IMR-90 (cell line): ENCODE results near the gene ZDHHC24. TPM values are rescaled to one million over a fixed set of nuclear protein-coding genes. Genes with fewer than 3 reads are reported as not detected.
A peak's percentile ranks its signal among the peaks of the same experiment; 100 is the strongest.

ENCODE experiments used
- ATAC-seq: fragments of 200-7000 bp; cut with Tn5 transposase; 2 replicates; pipeline ENCODE4 v1.9.1; 2020; ENCODE audit warnings: low read depth, mild to moderate bottlenecking, moderate library complexity
- BruUV-seq: library from RNA; stranded (reverse); fragments of 400-500 nt; replicated peaks from 2 replicates; lab custom pipeline; 2021; lab: Mats Ljungman, UMichigan
- CTCF ChIA-PET: fragments of 300-600 bp; formaldehyde crosslinking; extraction: SDS; loops from one replicate; lab custom pipeline; 2021; ENCODE audit warnings: antibody characterized with exemption; lab: Yijun Ruan, JAX
- POLR2A ChIA-PET: fragments of 300-600 bp; sonication (Branson Sonifier 250); formaldehyde crosslinking; loops from one replicate; lab custom pipeline; 2022; ENCODE audit warnings: antibody characterized with exemption; ENCODE audit not compliant: unreplicated experiment; lab: Charles Lee
- DNase-seq: peaks from one replicate; pipeline ENCODE4 v3.0.0; 2013
- H2AFZ ChIP-seq: replicated peaks from 2 replicates; pipeline ENCODE3; 2013; ENCODE audit warnings: low read length, mild to moderate bottlenecking; ENCODE audit not compliant: poor library complexity
- H2AK5ac ChIP-seq: 2 replicates; pipeline ENCODE4 v1.6.1; 2013; ENCODE audit warnings: low read depth, low read length, inconsistent platforms
- H2AK9ac ChIP-seq: replicated peaks from 2 replicates; pipeline ENCODE3; 2013; ENCODE audit warnings: mild to moderate bottlenecking, low read depth, low read length, moderate library complexity; ENCODE audit not compliant: poor library complexity
- H2BK120ac ChIP-seq: 2 replicates; pipeline ENCODE4 v1.6.1; 2013; ENCODE audit warnings: low read depth, low read length, inconsistent platforms
- H2BK15ac ChIP-seq: 3 replicates; pipeline ENCODE4 v1.6.1; 2013; ENCODE audit warnings: low read depth, low read length, inconsistent platforms
- H2BK20ac ChIP-seq: 2 replicates; pipeline ENCODE4 v1.6.1; 2013; ENCODE audit warnings: low read depth, mild to moderate bottlenecking, inconsistent platforms, low read length, moderate library complexity
- H2BK5ac ChIP-seq: 2 replicates; pipeline ENCODE4 v1.6.1; 2013; ENCODE audit warnings: mild to moderate bottlenecking, low read depth, low read length, inconsistent platforms; ENCODE audit not compliant: poor library complexity, severe bottlenecking
- H3K14ac ChIP-seq: replicated peaks from 2 replicates; pipeline ENCODE4 v1.6.1; 2013; ENCODE audit warnings: low read depth, low read length, inconsistent platforms
- H3K18ac ChIP-seq: 2 replicates; pipeline ENCODE4 v1.6.1; 2013; ENCODE audit warnings: low read depth, low read length, control low read depth
- H3K23ac ChIP-seq: 2 replicates; pipeline ENCODE4 v1.6.1; 2013; ENCODE audit warnings: low read depth, low read length, inconsistent platforms
- H3K27ac ChIP-seq: 2 replicates; pipeline ENCODE4 v1.5.1; 2013; ENCODE audit warnings: mild to moderate bottlenecking, control low read depth, low read length; ENCODE audit not compliant: insufficient read depth
- H3K27me3 ChIP-seq: 2 replicates; pipeline ENCODE4 v1.6.1; 2013; ENCODE audit warnings: low read length; ENCODE audit not compliant: control insufficient read depth, insufficient read depth
- H3K36me3 ChIP-seq: 2 replicates; pipeline ENCODE4 v1.6.1; 2013; ENCODE audit warnings: low read length, mixed read lengths; ENCODE audit not compliant: control insufficient read depth, insufficient read depth
- H3K4ac ChIP-seq: 2 replicates; pipeline ENCODE4 v1.6.1; 2013; ENCODE audit warnings: low read depth, low read length, inconsistent platforms
- H3K4me1 ChIP-seq: 2 replicates; pipeline ENCODE4 v1.6.1; 2013; ENCODE audit warnings: low read length, mixed read lengths; ENCODE audit not compliant: control insufficient read depth, insufficient read depth
- H3K4me2 ChIP-seq: 2 replicates; pipeline ENCODE4 v1.6.1; 2013; ENCODE audit warnings: low read depth, mild to moderate bottlenecking, control low read depth, low read length, moderate library complexity
- H3K4me3 ChIP-seq: 2 replicates; pipeline ENCODE4 v1.5.1; 2013; ENCODE audit warnings: low read depth, mild to moderate bottlenecking, control low read depth, low read length, moderate library complexity; ENCODE audit not compliant: insufficient read depth
- H3K56ac ChIP-seq: 2 replicates; pipeline ENCODE4 v1.6.1; 2013; ENCODE audit warnings: low read length, inconsistent platforms; ENCODE audit not compliant: insufficient read depth; ENCODE audit errors: extremely low read depth
- H3K79me1 ChIP-seq, 2 experiments: 2 replicates each; pipeline ENCODE4 v1.6.1; 2013; ENCODE audit warnings: low read length in 2 of 2, inconsistent platforms in 1 of 2, low read depth in 1 of 2
- H3K9ac ChIP-seq: 2 replicates; pipeline ENCODE4 v1.6.1; 2013; ENCODE audit warnings: low read depth, low read length, control low read depth
- H3K9me1 ChIP-seq: 2 replicates; pipeline ENCODE4 v1.6.1; 2013; ENCODE audit warnings: low read length, inconsistent platforms; ENCODE audit not compliant: insufficient read depth
- H3K9me3 ChIP-seq: 2 replicates; pipeline ENCODE4 v1.6.1; 2013; ENCODE audit warnings: low read length; ENCODE audit not compliant: control insufficient read depth, insufficient read depth
- H4K20me1 ChIP-seq: 2 replicates; pipeline ENCODE4 v1.6.1; 2013; ENCODE audit warnings: low read length, inconsistent platforms; ENCODE audit not compliant: insufficient read depth
- H4K5ac ChIP-seq: 2 replicates; pipeline ENCODE4 v1.6.1; 2013; ENCODE audit warnings: mild to moderate bottlenecking, low read depth, low read length, control low read depth
- H4K8ac ChIP-seq, 2 experiments: 2 replicates each; pipeline ENCODE4 v1.6.1; 2013; ENCODE audit warnings: low read depth in 2 of 2, low read length in 2 of 2, control low read depth in 1 of 2, inconsistent platforms in 1 of 2
- H4K91ac ChIP-seq: 2 replicates; pipeline ENCODE4 v1.6.1; 2013; ENCODE audit warnings: low read depth, low read length, inconsistent platforms; ENCODE audit not compliant: insufficient read depth
- BHLHE40 ChIP-seq: fragments of 150-350 bp; IDR thresholded peaks from 2 replicates; pipeline ENCODE4 v1.6.1; 2016; ENCODE audit warnings: mild to moderate bottlenecking, low read depth, low read length
- CEBPB ChIP-seq: IDR thresholded peaks from 2 replicates; pipeline ENCODE4 v1.6.1; 2012; ENCODE audit warnings: low read depth, low read length, improper control_type of control experiment
- CHD1 ChIP-seq: IDR thresholded peaks from 2 replicates; pipeline ENCODE4 v1.6.1; 2012; ENCODE audit warnings: low read depth, low read length, improper control_type of control experiment
- FOS ChIP-seq: fragments of 150-350 bp; IDR thresholded peaks from 2 replicates; pipeline ENCODE4 v1.6.1; 2016; ENCODE audit warnings: low read depth, low read length
- MAFK ChIP-seq: IDR thresholded peaks from 2 replicates; pipeline ENCODE4 v1.6.1; 2012; ENCODE audit warnings: low read depth, low read length, improper control_type of control experiment
- MAZ ChIP-seq: IDR thresholded peaks from 2 replicates; pipeline ENCODE4 v1.6.1; 2012; ENCODE audit warnings: low read depth, mild to moderate bottlenecking, low read length, improper control_type of control experiment, moderate library complexity, borderline replicate concordance
- MXI1 ChIP-seq: IDR thresholded peaks from 2 replicates; pipeline ENCODE4 v1.6.1; 2012; ENCODE audit warnings: low read depth, mild to moderate bottlenecking, low read length, moderate library complexity, borderline replicate concordance
- NFE2L2 ChIP-seq: fragments of 150-350 bp; IDR thresholded peaks from 2 replicates; pipeline ENCODE4 v1.6.1; 2016; ENCODE audit warnings: low read depth, mild to moderate bottlenecking, low read length
- POLR2A ChIP-seq: IDR thresholded peaks from 2 replicates; pipeline ENCODE4 v1.6.1; 2012; ENCODE audit warnings: mild to moderate bottlenecking, low read depth, low read length
- RAD21 ChIP-seq: IDR thresholded peaks from 2 replicates; pipeline ENCODE4 v1.6.1; 2012; ENCODE audit warnings: low read length, improper control_type of control experiment
- RCOR1 ChIP-seq: IDR thresholded peaks from 2 replicates; pipeline ENCODE4 v1.6.1; 2012; ENCODE audit warnings: mild to moderate bottlenecking, low read length, improper control_type of control experiment; ENCODE audit not compliant: insufficient replicate concordance
- RFX5 ChIP-seq: IDR thresholded peaks from 2 replicates; pipeline ENCODE4 v1.8.0; 2012; ENCODE audit warnings: low read depth, mild to moderate bottlenecking, low read length, moderate library complexity
- SMC3 ChIP-seq: fragments of 150-350 bp; IDR thresholded peaks from 2 replicates; pipeline ENCODE4 v1.6.1; 2016; ENCODE audit warnings: low read depth, mild to moderate bottlenecking, antibody characterized with exemption, low read length, moderate library complexity
- WGBS, 2 experiments: methylation state at CpG; one replicate each; pipeline versions ENCODE4 v1.1.5 to v1.1.7; 2013; ENCODE audit warnings: missing lambda C conversion rate in 2 of 2; ENCODE audit not compliant: insufficient read length in 1 of 2; ENCODE audit errors: extremely low coverage in 2 of 2; 5-methylcytosine and 5-hydroxymethylcytosine counted together
- dilution Hi-C: fragments of 300-500 bp; cut with HindIII; formaldehyde crosslinking; loops from one replicate; pipeline ENCODE4 v1.14.3; 2018; ENCODE audit warnings: low sequenced_read_pairs; ENCODE audit not compliant: unreplicated experiment
- in situ Hi-C: fragments of 300-500 bp; cut with MboI; formaldehyde crosslinking; loops from 3 replicates; pipeline ENCODE4 v1.14.3; 2019; ENCODE audit warnings: low sequenced_read_pairs, inconsistent platforms, mixed read lengths
- intact Hi-C: fragments of 100-400 bp; cut with micrococcal nuclease; formaldehyde crosslinking; loops from 2 replicates; pipeline ENCODE4 v1.10.0; 2022
- polyA plus RNA-seq, 3 experiments: library from polyadenylated mRNA; depleted of rRNA; stranded (reverse); fragments of >200 nt; gene quantifications; 2 replicates each; pipeline ENCODE4 v1.2.3, GENCODE V29; 2012; ENCODE audit warnings: low replicate concordance in 1 of 3
- total RNA-seq: library from RNA; depleted of rRNA; stranded (reverse); fragments of >200 nt; gene quantifications from 2 replicates; pipeline ENCODE4 v1.2.3, GENCODE V29; 2012
- TF ChIP-seq, protein P1 (sequence below): conservative IDR thresholded peaks from 2 replicates; pipeline ENCODE4 v1.5.1; 2012; ENCODE audit warnings: mild to moderate bottlenecking, low read depth, low read length, improper control_type of control experiment
- TF ChIP-seq, protein P2 (sequence below): fragments of 150-350 bp; IDR thresholded peaks from 2 replicates; pipeline ENCODE4 v1.6.1; 2017; ENCODE audit warnings: mild to moderate bottlenecking, antibody characterized with exemption, low read length, low read depth
- TF ChIP-seq, protein P3 (sequence below): fragments of 150-350 bp; IDR thresholded peaks from 2 replicates; pipeline ENCODE4 v1.6.1; 2016; ENCODE audit warnings: low read depth, mild to moderate bottlenecking, low read length, moderate library complexity, borderline replicate concordance

The ZDHHC24 gene
- total and polyA plus RNA-seq, 2 of the 4 experiments (the other 2 are of a cell fraction): 3.2 to 10.9 TPM

DNA sequence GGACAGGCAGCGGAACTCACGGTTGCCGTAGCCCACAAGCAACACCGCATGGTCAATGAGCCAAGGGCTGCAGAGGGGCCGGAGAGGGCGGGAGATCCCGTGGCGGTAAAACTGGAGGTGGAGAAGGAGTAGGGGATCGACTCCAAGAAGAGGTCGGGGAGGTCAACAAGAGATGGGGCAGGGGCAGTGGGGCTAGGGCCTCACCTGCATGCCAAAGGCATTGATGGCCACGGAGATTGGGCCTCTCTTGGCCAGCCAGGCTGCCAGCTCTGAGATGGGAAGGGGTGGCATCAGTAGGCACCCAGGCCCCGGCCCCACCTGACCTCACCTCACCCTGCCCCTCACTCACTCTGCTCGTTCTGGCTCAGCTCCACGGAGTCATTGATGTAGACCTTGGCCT is 18.7 kb upstream of the ZDHHC24 start:
- H3K36me3 ChIP-seq: peaks cover 3% of the 10 kb centered on the region; the same call in 1 of the 2 replicates
- no peak overlapping the region for H3K23ac ChIP-seq
- H2BK120ac ChIP-seq: no peak overlapping the region
- no peak overlapping the region for H4K91ac ChIP-seq
- BruUV-seq: no TSS peak
- ChIA-PET CTCF (no interaction called here), POLR2A (no interaction called here)
- peaks cover 3% of the 10 kb centered on the region; the same call in 1 of the 2 replicates for H3K4me1 ChIP-seq
- H3K4me3 ChIP-seq: no peak overlapping the region
- H2AK5ac ChIP-seq: no peak overlapping the region
- H3K79me1 ChIP-seq: no peaks in the 10 kb centered on the region
- no peak overlapping the region for H3K4ac ChIP-seq
- H2BK15ac ChIP-seq: no peak overlapping the region
- H4K8ac ChIP-seq: no peak overlapping the region
- H4K20me1 ChIP-seq: no peaks in the 10 kb centered on the region
- no peak overlapping the region for H3K9ac ChIP-seq
- no peak for TF ChIP-seq MAFK
- no peak for TF ChIP-seq RAD21
- TF ChIP-seq RFX5: no peak
- TF ChIP-seq, protein P1, sequence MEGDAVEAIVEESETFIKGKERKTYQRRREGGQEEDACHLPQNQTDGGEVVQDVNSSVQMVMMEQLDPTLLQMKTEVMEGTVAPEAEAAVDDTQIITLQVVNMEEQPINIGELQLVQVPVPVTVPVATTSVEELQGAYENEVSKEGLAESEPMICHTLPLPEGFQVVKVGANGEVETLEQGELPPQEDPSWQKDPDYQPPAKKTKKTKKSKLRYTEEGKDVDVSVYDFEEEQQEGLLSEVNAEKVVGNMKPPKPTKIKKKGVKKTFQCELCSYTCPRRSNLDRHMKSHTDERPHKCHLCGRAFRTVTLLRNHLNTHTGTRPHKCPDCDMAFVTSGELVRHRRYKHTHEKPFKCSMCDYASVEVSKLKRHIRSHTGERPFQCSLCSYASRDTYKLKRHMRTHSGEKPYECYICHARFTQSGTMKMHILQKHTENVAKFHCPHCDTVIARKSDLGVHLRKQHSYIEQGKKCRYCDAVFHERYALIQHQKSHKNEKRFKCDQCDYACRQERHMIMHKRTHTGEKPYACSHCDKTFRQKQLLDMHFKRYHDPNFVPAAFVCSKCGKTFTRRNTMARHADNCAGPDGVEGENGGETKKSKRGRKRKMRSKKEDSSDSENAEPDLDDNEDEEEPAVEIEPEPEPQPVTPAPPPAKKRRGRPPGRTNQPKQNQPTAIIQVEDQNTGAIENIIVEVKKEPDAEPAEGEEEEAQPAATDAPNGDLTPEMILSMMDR: no peak
- TF ChIP-seq FOS: no peak
- no peak for TF ChIP-seq RCOR1
- TF ChIP-seq BHLHE40: no peak
- TF ChIP-seq, protein P2, sequence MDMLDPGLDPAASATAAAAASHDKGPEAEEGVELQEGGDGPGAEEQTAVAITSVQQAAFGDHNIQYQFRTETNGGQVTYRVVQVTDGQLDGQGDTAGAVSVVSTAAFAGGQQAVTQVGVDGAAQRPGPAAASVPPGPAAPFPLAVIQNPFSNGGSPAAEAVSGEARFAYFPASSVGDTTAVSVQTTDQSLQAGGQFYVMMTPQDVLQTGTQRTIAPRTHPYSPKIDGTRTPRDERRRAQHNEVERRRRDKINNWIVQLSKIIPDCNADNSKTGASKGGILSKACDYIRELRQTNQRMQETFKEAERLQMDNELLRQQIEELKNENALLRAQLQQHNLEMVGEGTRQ: no peak
- no peak for TF ChIP-seq CHD1
- TF ChIP-seq CEBPB: no peak
- no peak for TF ChIP-seq NFE2L2
- no peak for TF ChIP-seq MAZ
- TF ChIP-seq POLR2A: no peak
- no peak for TF ChIP-seq MXI1
- TF ChIP-seq, protein P3, sequence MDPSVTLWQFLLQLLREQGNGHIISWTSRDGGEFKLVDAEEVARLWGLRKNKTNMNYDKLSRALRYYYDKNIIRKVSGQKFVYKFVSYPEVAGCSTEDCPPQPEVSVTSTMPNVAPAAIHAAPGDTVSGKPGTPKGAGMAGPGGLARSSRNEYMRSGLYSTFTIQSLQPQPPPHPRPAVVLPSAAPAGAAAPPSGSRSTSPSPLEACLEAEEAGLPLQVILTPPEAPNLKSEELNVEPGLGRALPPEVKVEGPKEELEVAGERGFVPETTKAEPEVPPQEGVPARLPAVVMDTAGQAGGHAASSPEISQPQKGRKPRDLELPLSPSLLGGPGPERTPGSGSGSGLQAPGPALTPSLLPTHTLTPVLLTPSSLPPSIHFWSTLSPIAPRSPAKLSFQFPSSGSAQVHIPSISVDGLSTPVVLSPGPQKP: no peak
- no peak for TF ChIP-seq SMC3
- ATAC-seq: no peak
- no peak overlapping the region for H3K27ac ChIP-seq
- H3K18ac ChIP-seq: no peak overlapping the region
- no peak overlapping the region for H4K5ac ChIP-seq
- DNase-seq: no peak
- H2BK5ac ChIP-seq: no peak overlapping the region
- no peaks in the 10 kb centered on the region for H3K9me3 ChIP-seq
- no peak overlapping the region for H3K14ac ChIP-seq
- H3K4me2 ChIP-seq: no peak overlapping the region
- intact Hi-C loops: no loop called here
- peak overlapping the region; percentile 72 for H2AK9ac ChIP-seq
- H3K9me1 ChIP-seq: peaks cover 4% of the 10 kb centered on the region; the same call in 1 of the 2 replicates
- WGBS, 2 experiments: 90% methylated on average over 4 of the region's 14 CpGs; no CpG with 5 or more reads in 1 of the 2 experiments
- dilution Hi-C loops: no loop called here
- H2AFZ ChIP-seq: peak overlapping the region; percentile 21
- H3K56ac ChIP-seq: no peak overlapping the region
- H2BK20ac ChIP-seq: no peak overlapping the region
- H3K27me3 ChIP-seq: peaks cover 4% of the 10 kb centered on the region; the same call in 1 of the 2 replicates
- in situ Hi-C loops: no loop called here
